CD8-positive, alpha-beta memory T cell (primary cell): ENCODE data around the gene MAP3K7CL. TPM values are rescaled to one million over a fixed set of nuclear protein-coding genes. Genes with fewer than 3 reads are reported as not detected.

Source experiments
- CTCF ChIA-PET: fragments of 350-600 bp; sonication (Branson Sonifier 250); formaldehyde crosslinking; loops from one replicate; lab custom pipeline; 2021; ENCODE audit warnings: antibody characterized with exemption; lab: Charles Lee
- POLR2A ChIA-PET: fragments of 350-600 bp; sonication (Branson Sonifier 250); formaldehyde crosslinking; loops from one replicate; lab custom pipeline; 2021; ENCODE audit warnings: antibody characterized with exemption; lab: Charles Lee
- DNase-seq, 5 donors: peaks; one replicate each; pipeline versions ENCODE4 v3.0.0 to v3.0.0-alpha.2; 2020 to 2022; ENCODE audit warnings: mixed read lengths in 1 of 5
- H3K27ac ChIP-seq: one replicate; pipeline ENCODE4 v1.7.0; 2013; ENCODE audit warnings: low read depth, mild to moderate bottlenecking, low read length, moderate library complexity
- H3K27me3 ChIP-seq: 2 replicates; pipeline ENCODE4 v1.7.0; 2013; ENCODE audit warnings: low read length, mild to moderate bottlenecking; ENCODE audit not compliant: insufficient read depth, poor library complexity, severe bottlenecking
- H3K36me3 ChIP-seq: 2 replicates; pipeline ENCODE4 v1.7.0; 2013; ENCODE audit warnings: mild to moderate bottlenecking, low read length, moderate library complexity; ENCODE audit not compliant: insufficient read depth
- H3K4me1 ChIP-seq: 2 replicates; pipeline ENCODE4 v1.7.0; 2013; ENCODE audit warnings: mild to moderate bottlenecking, low read length, moderate library complexity; ENCODE audit not compliant: insufficient read depth
- H3K4me3 ChIP-seq: 2 replicates; pipeline ENCODE4 v1.7.0; 2013; ENCODE audit warnings: mild to moderate bottlenecking, low read length
- H3K9me3 ChIP-seq: 2 replicates; pipeline ENCODE4 v1.7.0; 2013; ENCODE audit warnings: mild to moderate bottlenecking, low read length
- H3K27ac Mint-ChIP-seq, 8 donors: one replicate each; pipeline ENCODE4 v1.8.0; 2020 to 2021; ENCODE audit warnings: mixed read lengths in 8 of 8, mild to moderate bottlenecking in 6 of 8, inconsistent platforms in 3 of 8, moderate library complexity in 3 of 8
- H3K27me3 Mint-ChIP-seq, 2 donors: one replicate each; pipeline ENCODE4 v1.8.0; 2020 to 2021; ENCODE audit warnings: mixed read lengths in 2 of 2, mild to moderate bottlenecking in 1 of 2, moderate library complexity in 1 of 2
- H3K36me3 Mint-ChIP-seq, 3 donors: one replicate each; pipeline ENCODE4 v1.8.0; 2020 to 2021; ENCODE audit warnings: mixed read lengths in 3 of 3, inconsistent platforms in 1 of 3, mild to moderate bottlenecking in 1 of 3
- H3K4me1 Mint-ChIP-seq, 3 donors: one replicate each; pipeline ENCODE4 v1.8.0; 2020 to 2021; ENCODE audit warnings: mixed read lengths in 3 of 3, inconsistent platforms in 1 of 3, mild to moderate bottlenecking in 1 of 3
- H3K4me3 Mint-ChIP-seq, 7 donors: one replicate each; pipeline ENCODE4 v1.8.0; 2020 to 2021; ENCODE audit warnings: mixed read lengths in 7 of 7, mild to moderate bottlenecking in 6 of 7, moderate library complexity in 4 of 7, inconsistent platforms in 2 of 7
- H3K9me3 Mint-ChIP-seq, 5 donors: one replicate each; pipeline ENCODE4 v1.8.0; 2020 to 2022; ENCODE audit warnings: mixed read lengths in 5 of 5, mild to moderate bottlenecking in 3 of 5, moderate library complexity in 2 of 5, inconsistent platforms in 1 of 5
- polyA plus RNA-seq: library from polyadenylated mRNA; unstranded; fragments of 300-500 nt; fragmentation: Illumina TruSeq; gene quantifications from one replicate; pipeline ENCODE4 v1.2.3, GENCODE V29; 2021
- total RNA-seq, 2 experiments: library from RNA; stranded (reverse); gene quantifications; one replicate each; pipeline ENCODE4 v1.2.3, GENCODE V29; 2021

The MAP3K7CL gene
- total and polyA plus RNA-seq, 3 experiments from 2014 or later, result 4.2 to 6.0 (median 4.6) TPM

- Mint-ChIP-seq H3K27ac (no peak overlapping the region), H3K36me3 (peaks cover 0 to 3% (median 0%) of the 10 kb centered on the region in 3 donors), H3K4me1 (peaks cover 0 to 4% (median 0%) of the 10 kb centered on the region in 3 donors), H3K27me3 (peaks cover 0 to 10% of the 10 kb centered on the region in 2 donors), H3K9me3 (no peaks in the 10 kb centered on the region), H3K4me3 (no peak overlapping the region)
- ChIA-PET CTCF (no interaction called here), POLR2A (no interaction called here)
- Histone ChIP-seq H3K27ac (no peak overlapping the region), H3K4me3 (no peak overlapping the region), H3K4me1 (no peaks in the 10 kb centered on the region), H3K36me3 (no peaks in the 10 kb centered on the region), H3K9me3 (no peaks in the 10 kb centered on the region), H3K27me3 (no peaks in the 10 kb centered on the region)
- no peak for DNase-seq
Observed at GRCh38 chr21:29184037-29184436, 53.6 kb downstream of the MAP3K7CL start.

- Mint-ChIP-seq H3K4me1 (peaks cover 0 to 4% (median 0%) of the 10 kb centered on the region in 3 donors), H3K9me3 (no peaks in the 10 kb centered on the region), H3K4me3 (no peak overlapping the region), H3K36me3 (peaks cover 0 to 2% (median 0%) of the 10 kb centered on the region in 3 donors), H3K27me3 (peaks cover 0 to 7% of the 10 kb centered on the region in 2 donors), H3K27ac (no peak overlapping the region)
- H3K9me3 ChIP-seq, result no peaks in the 10 kb centered on the region
- no peak for DNase-seq
- POLR2A ChIA-PET, result no interaction called here
- no peaks in the 10 kb centered on the region for H3K27me3 ChIP-seq
- CTCF ChIA-PET, result no interaction called here
- H3K36me3 ChIP-seq, result no peaks in the 10 kb centered on the region
- no peak overlapping the region for H3K4me3 ChIP-seq
- H3K4me1 ChIP-seq, result no peaks in the 10 kb centered on the region
- H3K27ac ChIP-seq, result no peak overlapping the region
Observed at GRCh38 chr21:29185172-29185571, 54.7 kb downstream of the MAP3K7CL start.

GRCh38 chr21:29185633-29186032, 55.2 kb downstream of the MAP3K7CL start:
- no peaks in the 10 kb centered on the region for H3K9me3 ChIP-seq
- H3K4me1 Mint-ChIP-seq, result peaks cover 0 to 4% (median 0%) of the 10 kb centered on the region in 3 donors
- no peaks in the 10 kb centered on the region for H3K27me3 ChIP-seq
- no peak overlapping the region for H3K27ac Mint-ChIP-seq
- no peak overlapping the region for H3K4me3 Mint-ChIP-seq
- no peaks in the 10 kb centered on the region for H3K36me3 Mint-ChIP-seq
- H3K9me3 Mint-ChIP-seq, result no peaks in the 10 kb centered on the region
- ChIA-PET POLR2A (no interaction called here), CTCF (no interaction called here)
- H3K36me3 ChIP-seq, result no peaks in the 10 kb centered on the region
- no peak for DNase-seq
- no peak overlapping the region for H3K27ac ChIP-seq
- no peaks in the 10 kb centered on the region for H3K4me1 ChIP-seq
- peaks cover 0 to 5% of the 10 kb centered on the region in 2 donors for H3K27me3 Mint-ChIP-seq
- no peak overlapping the region for H3K4me3 ChIP-seq

GRCh38 chr21:29186246-29186645, 55.8 kb downstream of the MAP3K7CL start:
- peaks cover 0 to 4% (median 0%) of the 10 kb centered on the region in 3 donors for H3K4me1 Mint-ChIP-seq
- DNase-seq, result no peak
- Histone ChIP-seq H3K27me3 (no peaks in the 10 kb centered on the region), H3K9me3 (no peaks in the 10 kb centered on the region), H3K4me3 (no peak overlapping the region), H3K36me3 (no peaks in the 10 kb centered on the region), H3K27ac (no peak overlapping the region), H3K4me1 (no peaks in the 10 kb centered on the region)
- H3K9me3 Mint-ChIP-seq, result no peaks in the 10 kb centered on the region
- POLR2A ChIA-PET, result no interaction called here
- no peak overlapping the region for H3K27ac Mint-ChIP-seq
- no peaks in the 10 kb centered on the region for H3K36me3 Mint-ChIP-seq
- CTCF ChIA-PET, result no interaction called here
- peaks cover 0 to 5% of the 10 kb centered on the region in 2 donors for H3K27me3 Mint-ChIP-seq
- H3K4me3 Mint-ChIP-seq, result no peak overlapping the region

GRCh38 chr21:29187944-29188343, 57.5 kb downstream of the MAP3K7CL start:
- Histone ChIP-seq H3K36me3 (no peaks in the 10 kb centered on the region), H3K9me3 (no peaks in the 10 kb centered on the region), H3K4me3 (no peak overlapping the region), H3K27me3 (no peaks in the 10 kb centered on the region), H3K27ac (no peak overlapping the region), H3K4me1 (no peaks in the 10 kb centered on the region)
- Mint-ChIP-seq H3K27ac (no peak overlapping the region), H3K27me3 (peaks cover 2 to 4% of the 10 kb centered on the region in 2 donors), H3K4me3 (no peak overlapping the region), H3K9me3 (no peaks in the 10 kb centered on the region), H3K36me3 (no peaks in the 10 kb centered on the region), H3K4me1 (no peaks in the 10 kb centered on the region)
- DNase-seq, result no peak
- ChIA-PET POLR2A (no interaction called here), CTCF (no interaction called here)

GRCh38 chr21:29189353-29189752, 58.9 kb downstream of the MAP3K7CL start:
- no peak overlapping the region for H3K4me3 Mint-ChIP-seq
- ChIA-PET POLR2A (no interaction called here), CTCF (no interaction called here)
- H3K36me3 Mint-ChIP-seq, result no peaks in the 10 kb centered on the region
- DNase-seq, result no peak
- H3K36me3 ChIP-seq, result no peaks in the 10 kb centered on the region
- H3K27ac Mint-ChIP-seq, result no peak overlapping the region
- H3K27ac ChIP-seq, result no peak overlapping the region
- no peaks in the 10 kb centered on the region for H3K27me3 ChIP-seq
- H3K27me3 Mint-ChIP-seq, result peaks cover 1 to 4% of the 10 kb centered on the region in 2 donors
- H3K4me1 Mint-ChIP-seq, result no peaks in the 10 kb centered on the region
- no peak overlapping the region for H3K4me3 ChIP-seq
- H3K4me1 ChIP-seq, result no peaks in the 10 kb centered on the region
- no peaks in the 10 kb centered on the region for H3K9me3 ChIP-seq
- H3K9me3 Mint-ChIP-seq, result no peaks in the 10 kb centered on the region

- Histone ChIP-seq H3K27ac (no peak overlapping the region), H3K4me1 (peaks cover 5% of the 10 kb centered on the region), H3K4me3 (no peak overlapping the region), H3K36me3 (no peaks in the 10 kb centered on the region), H3K9me3 (no peaks in the 10 kb centered on the region), H3K27me3 (no peaks in the 10 kb centered on the region)
- Mint-ChIP-seq H3K36me3 (no peaks in the 10 kb centered on the region), H3K27ac (no peak overlapping the region), H3K4me1 (peaks cover 4 to 9% (median 8%) of the 10 kb centered on the region in 3 donors), H3K27me3 (peaks cover 1 to 8% of the 10 kb centered on the region in 2 donors), H3K9me3 (no peaks in the 10 kb centered on the region), H3K4me3 (no peak overlapping the region)
- ChIA-PET POLR2A (no interaction called here), CTCF (no interaction called here)
- no peak for DNase-seq
Observed at GRCh38 chr21:29190923-29191331, 60.5 kb downstream of the MAP3K7CL start.

- Mint-ChIP-seq H3K4me1 (peaks cover 14 to 22% (median 20%) of the 10 kb centered on the region in 3 donors), H3K27ac (no peak overlapping the region), H3K27me3 (peaks cover 7 to 8% of the 10 kb centered on the region in 2 donors), H3K4me3 (no peak overlapping the region), H3K9me3 (peaks cover 0 to 10% (median 6%) of the 10 kb centered on the region in 5 donors), H3K36me3 (peaks cover 0 to 5% (median 0%) of the 10 kb centered on the region in 3 donors)
- H3K27me3 ChIP-seq, result no peaks in the 10 kb centered on the region
- no peak overlapping the region for H3K27ac ChIP-seq
- DNase-seq, result no peak
- H3K4me3 ChIP-seq, result no peak overlapping the region
- no peaks in the 10 kb centered on the region for H3K36me3 ChIP-seq
- peaks cover 16% of the 10 kb centered on the region for H3K4me1 ChIP-seq
- ChIA-PET CTCF (no interaction called here), POLR2A (no interaction called here)
- no peaks in the 10 kb centered on the region for H3K9me3 ChIP-seq
Observed at GRCh38 chr21:29193072-29193471, 62.6 kb downstream of the MAP3K7CL start.
